HepG2 (cell line): ENCODE measurements around the gene METTL14. TPM values are rescaled to one million over a fixed set of nuclear protein-coding genes. Genes with fewer than 3 reads are reported as not detected.

Experiments used
- ATAC-seq: fragments of 200-7000 bp; cut with Tn5 transposase; 3 replicates; pipeline ENCODE4 v1.9.1; 2020; ENCODE audit warnings: mild to moderate bottlenecking, moderate library complexity
- BruUV-seq: library from RNA; stranded (reverse); fragments of 400-500 nt; replicated peaks from 2 replicates; lab custom pipeline; 2021; lab: Mats Ljungman, UMichigan
- CTCF ChIA-PET: fragments of 300-600 bp; formaldehyde crosslinking; extraction: SDS; loops from one replicate; lab custom pipeline; 2021; ENCODE audit warnings: low total read pairs, inconsistent platforms, low intra/inter-chr PET ratio; lab: Yijun Ruan, JAX
- POLR2A ChIA-PET: fragments of 350-600 bp; sonication (Branson Sonifier 250); formaldehyde crosslinking; loops from one replicate; lab custom pipeline; 2020; ENCODE audit warnings: antibody characterized with exemption, inconsistent platforms; lab: Yijun Ruan, JAX
- DNase-seq: peaks from one replicate; pipeline ENCODE4 v3.0.0-alpha.2; 2015; ENCODE audit warnings: low spot score
- FAIRE-seq: peaks from 3 replicates; lab custom pipeline; 2011; peaks lifted over from hg19 to GRCh38; lab: Jason Lieb, UNC
- H2AFZ ChIP-seq: one replicate; pipeline ENCODE4 v1.6.1; 2011; ENCODE audit warnings: low read length, inconsistent platforms
- H3K27ac ChIP-seq: fragments of 300-600 bp; 3 replicates; pipeline ENCODE4 v1.8.0; 2011; ENCODE audit warnings: mixed run types, mild to moderate bottlenecking, mixed read lengths, low read length, inconsistent platforms; ENCODE audit not compliant: insufficient read depth; ENCODE audit errors: extremely low read length
- H3K27me3 ChIP-seq, 2 experiments: fragments of 200-600 bp in 1 of 2; 2 replicates in 1 of 2; 3 replicates in 1 of 2; pipeline versions ENCODE4 v1.6.0 to v1.8.0; 2011; ENCODE audit warnings: low read length in 2 of 2, mild to moderate bottlenecking in 2 of 2, moderate library complexity in 2 of 2, inconsistent platforms in 1 of 2; ENCODE audit not compliant: insufficient read depth in 2 of 2, control insufficient read depth in 1 of 2
- H3K36me3 ChIP-seq, 2 experiments: fragments of 200-600 bp in 1 of 2; replicated peaks in 1 of 2; 2 replicates in 1 of 2; 3 replicates in 1 of 2; pipeline versions ENCODE4 v1.5.1 to v1.8.0; 2011; ENCODE audit warnings: low read length in 2 of 2, inconsistent platforms in 1 of 2; ENCODE audit not compliant: insufficient read depth in 2 of 2, control insufficient read depth in 1 of 2
- H3K4me1 ChIP-seq: 2 replicates; pipeline ENCODE4 v1.5.1; 2012; ENCODE audit warnings: low read length, inconsistent platforms; ENCODE audit not compliant: insufficient read depth
- H3K4me2 ChIP-seq: 2 replicates; pipeline ENCODE4 v1.6.0; 2011; ENCODE audit warnings: low read depth, low read length, inconsistent platforms
- H3K4me3 ChIP-seq, 3 experiments: fragments of 200-600 bp in 1 of 3; sonication (generic), shearing (Covaris generic) in 1 of 3; replicated peaks in 1 of 3; 2 replicates each; pipeline ENCODE4 v1.5.1; 2011 to 2016; ENCODE audit warnings: low read length in 3 of 3, inconsistent platforms in 2 of 3, low read depth in 2 of 3, mild to moderate bottlenecking in 2 of 3, control low read depth in 1 of 3, mixed read lengths in 1 of 3; ENCODE audit not compliant: insufficient read depth in 1 of 3
- H3K79me2 ChIP-seq: one replicate; pipeline ENCODE4 v1.6.1; 2011; ENCODE audit warnings: low read length, inconsistent platforms; ENCODE audit not compliant: insufficient read depth
- H3K9ac ChIP-seq: 2 replicates; pipeline ENCODE4 v1.6.0; 2011; ENCODE audit warnings: mild to moderate bottlenecking, low read depth, low read length, inconsistent platforms; ENCODE audit not compliant: insufficient read depth
- H3K9me3 ChIP-seq: 2 replicates; pipeline ENCODE4 v1.5.1; 2012; ENCODE audit warnings: mild to moderate bottlenecking, low read length
- H4K20me1 ChIP-seq: 2 replicates; pipeline ENCODE4 v1.6.0; 2011; ENCODE audit warnings: inconsistent platforms, mild to moderate bottlenecking, low read length, moderate library complexity; ENCODE audit not compliant: insufficient read depth
- BRD4 ChIP-seq: sonication (generic); formaldehyde crosslinking; IDR thresholded peaks from 2 replicates; pipeline ENCODE4 v1.4.0; 2020; ENCODE audit warnings: missing genetic modification reagents
- FOXA1 ChIP-seq, 2 experiments: fragments of 450-650 bp in 1 of 2; sonication (generic) in 1 of 2; formaldehyde crosslinking in 1 of 2; IDR thresholded peaks; 2 replicates each; pipeline versions ENCODE4 v1.4.0 to v1.6.1; 2016 to 2020; ENCODE audit warnings: missing genetic modification reagents in 1 of 2
- NCOA5 ChIP-seq: sonication (generic); formaldehyde crosslinking; IDR thresholded peaks from 2 replicates; pipeline ENCODE4 v1.4.0; 2020; ENCODE audit warnings: missing genetic modification reagents
- SOX5 ChIP-seq: IDR thresholded peaks from 2 replicates; pipeline ENCODE4 v1.6.1; 2016; ENCODE audit warnings: borderline replicate concordance
- YEATS4 ChIP-seq: sonication (generic); formaldehyde crosslinking; IDR thresholded peaks from 2 replicates; pipeline ENCODE4 v1.4.0; 2020; ENCODE audit warnings: missing genetic modification reagents, borderline replicate concordance
- ZNF230 ChIP-seq: sonication (generic); formaldehyde crosslinking; IDR thresholded peaks from 2 replicates; pipeline ENCODE4 v1.4.0; 2020; ENCODE audit warnings: mild to moderate bottlenecking, missing genetic modification reagents
- ZNF292 ChIP-seq: sonication (generic); formaldehyde crosslinking; IDR thresholded peaks from 2 replicates; pipeline ENCODE4 v1.8.1; 2022; ENCODE audit warnings: mild to moderate bottlenecking, low read depth, missing genetic modification reagents, borderline replicate concordance
- ZNF317 ChIP-seq: sonication (generic); formaldehyde crosslinking; IDR thresholded peaks from 2 replicates; pipeline ENCODE4 v1.5.0; 2020; ENCODE audit warnings: mild to moderate bottlenecking, missing genetic modification reagents
- ZNF547 ChIP-seq: sonication (generic); formaldehyde crosslinking; IDR thresholded peaks from 2 replicates; pipeline ENCODE4 v1.5.1; 2020; ENCODE audit warnings: mild to moderate bottlenecking, missing genetic modification reagents
- ZNF841 ChIP-seq: sonication (generic); formaldehyde crosslinking; IDR thresholded peaks from 2 replicates; pipeline ENCODE4 v1.8.1; 2023; ENCODE audit warnings: missing genetic modification reagents, borderline replicate concordance
- WGBS: methylation state at CpG from one replicate; pipeline ENCODE4 v1.1.6; 2017; ENCODE audit warnings: low lambda C conversion rate; 5-methylcytosine and 5-hydroxymethylcytosine counted together
- in situ Hi-C: cut with HindIII; loops from 2 replicates; pipeline ENCODE4 v1.10.0; 2017; ENCODE audit warnings: low pct_unique_long_range_greater_than_20kb; ENCODE audit not compliant: extremely low pct_ligation_motif_present
- intact Hi-C: fragments of 100-400 bp; cut with micrococcal nuclease; formaldehyde crosslinking; loops from one replicate; pipeline ENCODE4 v1.10.0; 2022; ENCODE audit not compliant: unreplicated experiment
- polyA plus RNA-seq, 8 experiments: library from polyadenylated mRNA; depleted of rRNA in 3 of 8; stranded (reverse) in 7 of 8; unstranded in 1 of 8; fragments of >200 nt; fragmentation: Illumina TruSeq in 4 of 8; extraction: Trizol in 4 of 8; gene quantifications; 2 replicates each; pipeline versions ENCODE4 v1.2.1 to v1.2.3, GENCODE V29; 2011 to 2016; ENCODE audit warnings: low read depth in 4 of 8, missing spikeins in 1 of 8, mixed read lengths in 1 of 8; ENCODE audit not compliant: insufficient read depth in 1 of 8
- total RNA-seq, 5 experiments: library from RNA; depleted of rRNA; stranded (reverse); fragments of >200 nt; fragmentation: Illumina TruSeq; extraction: Trizol; gene quantifications; 2 replicates each; pipeline ENCODE4 v1.2.3, GENCODE V29; 2016; ENCODE audit warnings: low read depth in 1 of 5
- TF ChIP-seq, protein P1 (sequence below): sonication (generic); formaldehyde crosslinking; IDR thresholded peaks from 2 replicates; pipeline ENCODE4 v1.4.0; 2020; ENCODE audit warnings: missing genetic modification reagents, borderline replicate concordance
- TF ChIP-seq, protein P2 (sequence below): IDR thresholded peaks from 2 replicates; pipeline ENCODE4 v1.6.1; 2012; ENCODE audit warnings: inconsistent platforms
- TF ChIP-seq, protein P3 (sequence below): sonication (generic); formaldehyde crosslinking; IDR thresholded peaks from 2 replicates; pipeline ENCODE4 v1.8.0; 2022; ENCODE audit warnings: mild to moderate bottlenecking, missing genetic modification reagents, moderate library complexity

METTL14 gene
- total and polyA plus RNA-seq, 2 of the 13 experiments (the other 11 are each of a cell fraction or from before 2014, with no cell fraction given): 11.6 to 44.9 TPM

DNA sequence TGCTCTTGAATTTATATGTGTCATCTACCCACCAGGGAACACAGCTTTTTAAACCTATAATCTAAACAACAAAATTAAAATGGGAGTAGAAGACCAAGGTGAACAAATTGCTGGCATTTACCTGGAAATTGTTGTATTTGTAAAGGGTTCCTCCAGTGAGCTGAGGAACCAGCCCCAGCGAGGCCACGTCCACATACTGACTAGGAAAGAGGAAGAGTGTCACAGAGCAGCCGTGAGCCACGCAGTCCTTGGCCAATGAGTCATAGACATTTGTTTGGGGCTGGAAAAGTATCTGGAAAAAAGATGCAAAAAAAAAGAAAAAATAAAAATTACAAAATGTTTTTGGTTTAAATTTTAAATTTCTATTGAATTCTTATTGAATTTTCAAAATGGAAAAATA is 58.7 kb downstream of the METTL14 start:
- ATAC-seq (no peak), FAIRE-seq (no peak)
- 98% methylated on average over 4 of the region's 4 CpGs for WGBS

DNA sequence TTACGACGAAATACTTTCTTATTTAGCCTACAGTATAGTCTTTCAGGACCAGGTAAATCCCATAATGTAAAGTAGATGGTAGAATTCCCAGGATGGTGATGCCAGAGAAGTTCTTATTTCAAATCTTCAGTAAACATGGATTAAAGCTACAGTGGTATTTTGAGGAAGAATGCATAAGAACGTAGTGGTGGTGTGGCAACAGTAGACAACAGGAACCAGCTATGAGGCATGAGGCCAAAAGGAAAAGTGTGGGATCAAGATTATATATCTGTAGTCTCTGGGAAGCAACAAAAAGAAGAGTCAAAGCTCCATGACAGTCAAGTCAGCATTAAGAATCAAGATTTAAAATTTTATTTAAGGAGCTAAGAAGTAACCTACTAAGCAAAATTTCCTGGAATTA is 60.2 kb downstream of the METTL14 start:
- Histone ChIP-seq H3K4me2 (no peak overlapping the region), H3K79me2 (no peaks in the 10 kb centered on the region), H2AFZ (no peak overlapping the region), H3K9me3 (no peaks in the 10 kb centered on the region), H4K20me1 (no peaks in the 10 kb centered on the region; the same call in 1 of the 2 replicates), H3K4me3 (no peak overlapping the region), H3K36me3 (peaks cover 19 to 54% of the 10 kb centered on the region in 2 experiments), H3K4me1 (0 out of 2 replicates have a peak, but pooled peaks cover 6% of the 10 kb centered on the region), H3K9ac (no peak overlapping the region), H3K27me3 (no peaks in the 10 kb centered on the region; a peak in 1 of 5 replicates), H3K27ac (no peak overlapping the region)
- WGBS: 96% methylated on average over 3 of the region's 3 CpGs
- CTCF ChIA-PET: no interaction called here
- BruUV-seq: no TSS peak
- in situ Hi-C loops: no loop called here
- no peak for DNase-seq
- POLR2A ChIA-PET: no interaction called here
- no peak for FAIRE-seq
- TF ChIP-seq, protein P1, sequence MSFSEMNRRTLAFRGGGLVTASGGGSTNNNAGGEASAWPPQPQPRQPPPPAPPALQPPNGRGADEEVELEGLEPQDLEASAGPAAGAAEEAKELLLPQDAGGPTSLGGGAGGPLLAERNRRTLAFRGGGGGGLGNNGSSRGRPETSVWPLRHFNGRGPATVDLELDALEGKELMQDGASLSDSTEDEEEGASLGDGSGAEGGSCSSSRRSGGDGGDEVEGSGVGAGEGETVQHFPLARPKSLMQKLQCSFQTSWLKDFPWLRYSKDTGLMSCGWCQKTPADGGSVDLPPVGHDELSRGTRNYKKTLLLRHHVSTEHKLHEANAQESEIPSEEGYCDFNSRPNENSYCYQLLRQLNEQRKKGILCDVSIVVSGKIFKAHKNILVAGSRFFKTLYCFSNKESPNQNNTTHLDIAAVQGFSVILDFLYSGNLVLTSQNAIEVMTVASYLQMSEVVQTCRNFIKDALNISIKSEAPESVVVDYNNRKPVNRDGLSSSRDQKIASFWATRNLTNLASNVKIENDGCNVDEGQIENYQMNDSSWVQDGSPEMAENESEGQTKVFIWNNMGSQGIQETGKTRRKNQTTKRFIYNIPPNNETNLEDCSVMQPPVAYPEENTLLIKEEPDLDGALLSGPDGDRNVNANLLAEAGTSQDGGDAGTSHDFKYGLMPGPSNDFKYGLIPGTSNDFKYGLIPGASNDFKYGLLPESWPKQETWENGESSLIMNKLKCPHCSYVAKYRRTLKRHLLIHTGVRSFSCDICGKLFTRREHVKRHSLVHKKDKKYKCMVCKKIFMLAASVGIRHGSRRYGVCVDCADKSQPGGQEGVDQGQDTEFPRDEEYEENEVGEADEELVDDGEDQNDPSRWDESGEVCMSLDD (CRISPR knock-in tag): no peak
- TF ChIP-seq NCOA5 (CRISPR knock-in tag): no peak
- TF ChIP-seq ZNF317 (CRISPR knock-in tag): no peak
- TF ChIP-seq ZNF292 (CRISPR knock-in tag): no peak
- no peak for TF ChIP-seq ZNF841 (CRISPR knock-in tag)
- TF ChIP-seq YEATS4 (CRISPR knock-in tag): no peak
- no peak for ATAC-seq
- intact Hi-C loops: no loop called here

More for the DNA sequence above, 58.7 kb downstream of the METTL14 start:
- no peak overlapping the region for H3K4me2 ChIP-seq
- no TSS peak for BruUV-seq
- no peaks in the 10 kb centered on the region; a peak in 1 of 5 replicates for H3K27me3 ChIP-seq
- in situ Hi-C loops: no loop called here
- H3K4me1 ChIP-seq: 0 out of 2 replicates have a peak, but pooled peaks cover 6% of the 10 kb centered on the region
- TF ChIP-seq BRD4 (CRISPR knock-in tag): no peak
- no peak for TF ChIP-seq ZNF230 (CRISPR knock-in tag)
- TF ChIP-seq ZNF547: no peak
- TF ChIP-seq, protein P2, sequence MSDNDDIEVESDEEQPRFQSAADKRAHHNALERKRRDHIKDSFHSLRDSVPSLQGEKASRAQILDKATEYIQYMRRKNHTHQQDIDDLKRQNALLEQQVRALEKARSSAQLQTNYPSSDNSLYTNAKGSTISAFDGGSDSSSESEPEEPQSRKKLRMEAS: no peak
- no peak for TF ChIP-seq FOXA1 (IDR thresholded peaks at IDR 0.05)
- TF ChIP-seq FOXA1 (CRISPR knock-in tag; IDR thresholded peaks at IDR 0.05): no peak
- no peak for TF ChIP-seq SOX5 (CRISPR knock-in tag)
- TF ChIP-seq, protein P3, sequence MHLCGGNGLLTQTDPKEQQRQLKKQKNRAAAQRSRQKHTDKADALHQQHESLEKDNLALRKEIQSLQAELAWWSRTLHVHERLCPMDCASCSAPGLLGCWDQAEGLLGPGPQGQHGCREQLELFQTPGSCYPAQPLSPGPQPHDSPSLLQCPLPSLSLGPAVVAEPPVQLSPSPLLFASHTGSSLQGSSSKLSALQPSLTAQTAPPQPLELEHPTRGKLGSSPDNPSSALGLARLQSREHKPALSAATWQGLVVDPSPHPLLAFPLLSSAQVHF: no peak
- H3K9me3 ChIP-seq: no peaks in the 10 kb centered on the region
- no peak overlapping the region for H3K4me3 ChIP-seq
- H4K20me1 ChIP-seq: no peaks in the 10 kb centered on the region; the same call in 1 of the 2 replicates
- POLR2A ChIA-PET: no interaction called here
- H3K9ac ChIP-seq: no peak overlapping the region
- H3K36me3 ChIP-seq: peaks cover 25 to 63% of the 10 kb centered on the region in 2 experiments
- DNase-seq: no peak
- CTCF ChIA-PET: no interaction called here
- intact Hi-C loops: no loop called here
- no peak overlapping the region for H3K27ac ChIP-seq
- H3K79me2 ChIP-seq: no peaks in the 10 kb centered on the region
- H2AFZ ChIP-seq: no peak overlapping the region
